Measurements from ENCODE around the gene EPB41L2. TPM values are rescaled to one million over a fixed set of nuclear protein-coding genes. Genes with fewer than 3 reads are reported as not detected.

The EPB41L2 gene
- total RNA-seq, 1 experiment from 2014 or later: 106 TPM

DNA sequence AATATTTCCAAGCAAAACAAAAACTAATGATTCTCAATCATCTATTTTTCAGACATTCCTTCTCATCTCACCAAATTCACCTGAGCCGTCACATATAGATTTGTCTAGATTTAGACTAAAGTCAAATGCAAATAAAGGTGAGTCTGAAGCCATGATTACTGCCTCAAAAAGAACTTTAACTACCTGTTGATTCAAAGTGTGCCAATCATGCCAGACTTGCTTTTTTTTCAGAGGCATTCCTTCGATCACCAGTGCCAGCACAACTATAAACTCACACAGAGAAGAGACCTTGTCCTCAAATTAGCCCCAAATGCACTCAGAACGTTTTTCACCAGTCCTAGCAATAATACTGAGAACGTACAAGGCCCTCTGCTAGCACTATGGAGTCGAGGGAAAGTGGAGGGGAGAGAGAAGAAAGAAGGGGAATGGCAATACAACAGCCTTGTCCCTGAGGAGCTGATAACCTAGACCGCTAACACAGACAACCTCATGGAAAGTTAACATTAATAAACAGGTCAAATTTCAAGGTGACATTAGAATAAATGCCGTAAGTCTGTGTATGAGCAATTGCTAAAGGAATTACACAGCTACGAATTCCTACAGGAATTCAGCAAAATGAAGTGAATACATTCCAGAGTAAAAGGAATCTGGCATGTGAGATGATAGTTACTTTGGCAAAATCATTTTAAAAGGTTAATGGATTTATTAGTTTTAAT is 60.9 kb downstream of the EPB41L2 start:
- Mint-ChIP-seq H3K27me3 (ENCODE audit: low read depth) (no peaks in the 10 kb centered on the region), H3K4me1 (peaks cover 78% of the 10 kb centered on the region), H3K9me3 (peaks cover 7% of the 10 kb centered on the region), H3K4me3 (no peak overlapping the region), H3K27ac (peak overlapping the region; percentile 21; the same call in 1 of the 2 replicates), H3K36me3 (peaks cover 7% of the 10 kb centered on the region)
- ATAC-seq (no peak), DNase-seq (ENCODE audit: low spot score) (no peak)
- POLR2A ChIA-PET: no interaction called here
- CTCF ChIA-PET: no interaction called here
- TF ChIP-seq, protein P1, sequence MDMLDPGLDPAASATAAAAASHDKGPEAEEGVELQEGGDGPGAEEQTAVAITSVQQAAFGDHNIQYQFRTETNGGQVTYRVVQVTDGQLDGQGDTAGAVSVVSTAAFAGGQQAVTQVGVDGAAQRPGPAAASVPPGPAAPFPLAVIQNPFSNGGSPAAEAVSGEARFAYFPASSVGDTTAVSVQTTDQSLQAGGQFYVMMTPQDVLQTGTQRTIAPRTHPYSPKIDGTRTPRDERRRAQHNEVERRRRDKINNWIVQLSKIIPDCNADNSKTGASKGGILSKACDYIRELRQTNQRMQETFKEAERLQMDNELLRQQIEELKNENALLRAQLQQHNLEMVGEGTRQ (CRISPR knock-in tag; IDR thresholded peaks at IDR 0.05): no peak
- TF ChIP-seq ESRRA (CRISPR knock-in tag; IDR thresholded peaks at IDR 0.05; ENCODE audit: borderline replicate concordance) (no peak), ZNF396 (CRISPR knock-in tag; IDR thresholded peaks at IDR 0.05; ENCODE audit: borderline replicate concordance) (no peak), ATF1 (CRISPR knock-in tag; IDR thresholded peaks at IDR 0.05) (no peak), MYBL2 (CRISPR knock-in tag; IDR thresholded peaks at IDR 0.05) (no peak), PRRX2 (CRISPR knock-in tag; IDR thresholded peaks at IDR 0.05) (no peak), SP1 (CRISPR knock-in tag; conservative IDR thresholded peaks at IDR 0.05) (no peak), ZNF671 (CRISPR knock-in tag; IDR thresholded peaks at IDR 0.05) (no peak), CREM (CRISPR knock-in tag; IDR thresholded peaks at IDR 0.05) (no peak), CBFB (CRISPR knock-in tag; IDR thresholded peaks at IDR 0.05; ENCODE audit: low read depth) (no peak), SOX15 (CRISPR knock-in tag; IDR thresholded peaks at IDR 0.05) (no peak), OVOL2 (CRISPR knock-in tag; IDR thresholded peaks at IDR 0.05; ENCODE audit: borderline replicate concordance) (no peak)
- TF ChIP-seq, protein P2, sequence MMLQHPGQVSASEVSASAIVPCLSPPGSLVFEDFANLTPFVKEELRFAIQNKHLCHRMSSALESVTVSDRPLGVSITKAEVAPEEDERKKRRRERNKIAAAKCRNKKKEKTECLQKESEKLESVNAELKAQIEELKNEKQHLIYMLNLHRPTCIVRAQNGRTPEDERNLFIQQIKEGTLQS (CRISPR knock-in tag; conservative IDR thresholded peaks at IDR 0.05): no peak
- TF ChIP-seq, protein P3, sequence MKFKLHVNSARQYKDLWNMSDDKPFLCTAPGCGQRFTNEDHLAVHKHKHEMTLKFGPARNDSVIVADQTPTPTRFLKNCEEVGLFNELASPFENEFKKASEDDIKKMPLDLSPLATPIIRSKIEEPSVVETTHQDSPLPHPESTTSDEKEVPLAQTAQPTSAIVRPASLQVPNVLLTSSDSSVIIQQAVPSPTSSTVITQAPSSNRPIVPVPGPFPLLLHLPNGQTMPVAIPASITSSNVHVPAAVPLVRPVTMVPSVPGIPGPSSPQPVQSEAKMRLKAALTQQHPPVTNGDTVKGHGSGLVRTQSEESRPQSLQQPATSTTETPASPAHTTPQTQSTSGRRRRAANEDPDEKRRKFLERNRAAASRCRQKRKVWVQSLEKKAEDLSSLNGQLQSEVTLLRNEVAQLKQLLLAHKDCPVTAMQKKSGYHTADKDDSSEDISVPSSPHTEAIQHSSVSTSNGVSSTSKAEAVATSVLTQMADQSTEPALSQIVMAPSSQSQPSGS (CRISPR knock-in tag; IDR thresholded peaks at IDR 0.05; ENCODE audit: borderline replicate concordance, low read depth): no peak
- TF ChIP-seq, protein P4, sequence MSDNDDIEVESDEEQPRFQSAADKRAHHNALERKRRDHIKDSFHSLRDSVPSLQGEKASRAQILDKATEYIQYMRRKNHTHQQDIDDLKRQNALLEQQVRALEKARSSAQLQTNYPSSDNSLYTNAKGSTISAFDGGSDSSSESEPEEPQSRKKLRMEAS (CRISPR knock-in tag; IDR thresholded peaks at IDR 0.05): no peak
- TF ChIP-seq, protein P5, sequence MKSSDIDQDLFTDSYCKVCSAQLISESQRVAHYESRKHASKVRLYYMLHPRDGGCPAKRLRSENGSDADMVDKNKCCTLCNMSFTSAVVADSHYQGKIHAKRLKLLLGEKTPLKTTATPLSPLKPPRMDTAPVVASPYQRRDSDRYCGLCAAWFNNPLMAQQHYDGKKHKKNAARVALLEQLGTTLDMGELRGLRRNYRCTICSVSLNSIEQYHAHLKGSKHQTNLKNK (CRISPR knock-in tag; IDR thresholded peaks at IDR 0.05): no peak

DNA sequence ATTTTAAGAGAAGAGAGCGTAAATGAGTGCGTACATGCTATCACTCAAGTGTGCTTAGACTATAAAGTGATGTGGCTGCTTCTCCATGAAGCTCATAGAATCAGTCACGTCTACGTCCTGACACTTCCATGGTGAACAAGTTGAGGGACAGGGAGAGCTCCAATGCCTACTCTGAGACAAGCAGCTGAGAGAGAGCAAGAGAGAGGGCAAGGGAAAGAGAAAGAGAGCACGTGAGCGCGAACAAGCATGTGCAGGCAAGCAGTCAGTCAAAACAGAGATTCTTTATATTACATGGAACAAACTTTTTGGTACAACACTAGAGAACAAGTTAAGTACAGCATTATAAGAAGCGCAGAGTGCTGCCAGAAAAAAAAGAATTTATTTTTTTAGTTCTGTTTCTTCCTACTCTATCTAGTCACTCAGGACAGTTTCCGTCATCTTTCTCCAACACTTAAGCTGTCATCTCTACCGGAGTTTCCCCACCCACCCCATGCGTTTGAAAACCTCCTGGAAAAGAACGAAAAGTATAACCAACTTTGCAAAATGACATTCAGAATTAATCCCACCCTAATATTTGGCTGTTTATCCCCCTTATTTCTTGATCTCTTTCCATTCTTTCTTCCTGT is 61.8 kb downstream of the EPB41L2 start:
- Mint-ChIP-seq H3K27ac (peak overlapping the region; percentile 20), H3K27me3 (ENCODE audit: low read depth) (no peaks in the 10 kb centered on the region), H3K4me1 (peaks cover 85% of the 10 kb centered on the region), H3K36me3 (no peaks in the 10 kb centered on the region), H3K9me3 (no peaks in the 10 kb centered on the region), H3K4me3 (no peak overlapping the region)
- POLR2A ChIA-PET: interaction anchor here (0.5 kb wide), 1 partner anchor 12 kb away, joined by 3 read pairs; no protein-coding TSS in a partner anchor
- DNase-seq (ENCODE audit: low spot score) (no peak), ATAC-seq (no peak; the same call in 1 of the 2 replicates)
- CTCF ChIA-PET: no interaction called here
- TF ChIP-seq, protein P6, sequence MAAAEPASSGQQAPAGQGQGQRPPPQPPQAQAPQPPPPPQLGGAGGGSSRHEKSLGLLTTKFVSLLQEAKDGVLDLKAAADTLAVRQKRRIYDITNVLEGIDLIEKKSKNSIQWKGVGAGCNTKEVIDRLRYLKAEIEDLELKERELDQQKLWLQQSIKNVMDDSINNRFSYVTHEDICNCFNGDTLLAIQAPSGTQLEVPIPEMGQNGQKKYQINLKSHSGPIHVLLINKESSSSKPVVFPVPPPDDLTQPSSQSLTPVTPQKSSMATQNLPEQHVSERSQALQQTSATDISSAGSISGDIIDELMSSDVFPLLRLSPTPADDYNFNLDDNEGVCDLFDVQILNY (CRISPR knock-in tag; IDR thresholded peaks at IDR 0.05): no peak
- TF ChIP-seq ZNF396 (CRISPR knock-in tag; IDR thresholded peaks at IDR 0.05; ENCODE audit: borderline replicate concordance): no peak
- TF ChIP-seq, protein P7, sequence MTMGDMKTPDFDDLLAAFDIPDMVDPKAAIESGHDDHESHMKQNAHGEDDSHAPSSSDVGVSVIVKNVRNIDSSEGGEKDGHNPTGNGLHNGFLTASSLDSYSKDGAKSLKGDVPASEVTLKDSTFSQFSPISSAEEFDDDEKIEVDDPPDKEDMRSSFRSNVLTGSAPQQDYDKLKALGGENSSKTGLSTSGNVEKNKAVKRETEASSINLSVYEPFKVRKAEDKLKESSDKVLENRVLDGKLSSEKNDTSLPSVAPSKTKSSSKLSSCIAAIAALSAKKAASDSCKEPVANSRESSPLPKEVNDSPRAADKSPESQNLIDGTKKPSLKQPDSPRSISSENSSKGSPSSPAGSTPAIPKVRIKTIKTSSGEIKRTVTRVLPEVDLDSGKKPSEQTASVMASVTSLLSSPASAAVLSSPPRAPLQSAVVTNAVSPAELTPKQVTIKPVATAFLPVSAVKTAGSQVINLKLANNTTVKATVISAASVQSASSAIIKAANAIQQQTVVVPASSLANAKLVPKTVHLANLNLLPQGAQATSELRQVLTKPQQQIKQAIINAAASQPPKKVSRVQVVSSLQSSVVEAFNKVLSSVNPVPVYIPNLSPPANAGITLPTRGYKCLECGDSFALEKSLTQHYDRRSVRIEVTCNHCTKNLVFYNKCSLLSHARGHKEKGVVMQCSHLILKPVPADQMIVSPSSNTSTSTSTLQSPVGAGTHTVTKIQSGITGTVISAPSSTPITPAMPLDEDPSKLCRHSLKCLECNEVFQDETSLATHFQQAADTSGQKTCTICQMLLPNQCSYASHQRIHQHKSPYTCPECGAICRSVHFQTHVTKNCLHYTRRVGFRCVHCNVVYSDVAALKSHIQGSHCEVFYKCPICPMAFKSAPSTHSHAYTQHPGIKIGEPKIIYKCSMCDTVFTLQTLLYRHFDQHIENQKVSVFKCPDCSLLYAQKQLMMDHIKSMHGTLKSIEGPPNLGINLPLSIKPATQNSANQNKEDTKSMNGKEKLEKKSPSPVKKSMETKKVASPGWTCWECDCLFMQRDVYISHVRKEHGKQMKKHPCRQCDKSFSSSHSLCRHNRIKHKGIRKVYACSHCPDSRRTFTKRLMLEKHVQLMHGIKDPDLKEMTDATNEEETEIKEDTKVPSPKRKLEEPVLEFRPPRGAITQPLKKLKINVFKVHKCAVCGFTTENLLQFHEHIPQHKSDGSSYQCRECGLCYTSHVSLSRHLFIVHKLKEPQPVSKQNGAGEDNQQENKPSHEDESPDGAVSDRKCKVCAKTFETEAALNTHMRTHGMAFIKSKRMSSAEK (CRISPR knock-in tag; IDR thresholded peaks at IDR 0.05; ENCODE audit: borderline replicate concordance): no peak
- no peak for TF ChIP-seq ZNF121 (CRISPR knock-in tag; IDR thresholded peaks at IDR 0.05)
- no peak for TF ChIP-seq ETV6 (CRISPR knock-in tag; IDR thresholded peaks at IDR 0.05)
- TF ChIP-seq SOX15 (CRISPR knock-in tag; IDR thresholded peaks at IDR 0.05): no peak
- TF ChIP-seq, protein P2 (CRISPR knock-in tag; conservative IDR thresholded peaks at IDR 0.05): no peak
- TF ChIP-seq OVOL2 (CRISPR knock-in tag; IDR thresholded peaks at IDR 0.05; ENCODE audit: borderline replicate concordance): no peak
